T-helper 1 cell (primary cell): Measurements from ENCODE around the gene KLHL22.
"Not testable (repeated sequence)": the region's sequence is repeated elsewhere in the genome, so short reads cannot be mapped to it uniquely, and the experiment has no call there.

ENCODE experiments used
- DNase-seq, 5 donors: peaks; one replicate each; pipeline ENCODE4 v3.0.0-alpha.2; 2012 to 2020

Gene KLHL22

DNA sequence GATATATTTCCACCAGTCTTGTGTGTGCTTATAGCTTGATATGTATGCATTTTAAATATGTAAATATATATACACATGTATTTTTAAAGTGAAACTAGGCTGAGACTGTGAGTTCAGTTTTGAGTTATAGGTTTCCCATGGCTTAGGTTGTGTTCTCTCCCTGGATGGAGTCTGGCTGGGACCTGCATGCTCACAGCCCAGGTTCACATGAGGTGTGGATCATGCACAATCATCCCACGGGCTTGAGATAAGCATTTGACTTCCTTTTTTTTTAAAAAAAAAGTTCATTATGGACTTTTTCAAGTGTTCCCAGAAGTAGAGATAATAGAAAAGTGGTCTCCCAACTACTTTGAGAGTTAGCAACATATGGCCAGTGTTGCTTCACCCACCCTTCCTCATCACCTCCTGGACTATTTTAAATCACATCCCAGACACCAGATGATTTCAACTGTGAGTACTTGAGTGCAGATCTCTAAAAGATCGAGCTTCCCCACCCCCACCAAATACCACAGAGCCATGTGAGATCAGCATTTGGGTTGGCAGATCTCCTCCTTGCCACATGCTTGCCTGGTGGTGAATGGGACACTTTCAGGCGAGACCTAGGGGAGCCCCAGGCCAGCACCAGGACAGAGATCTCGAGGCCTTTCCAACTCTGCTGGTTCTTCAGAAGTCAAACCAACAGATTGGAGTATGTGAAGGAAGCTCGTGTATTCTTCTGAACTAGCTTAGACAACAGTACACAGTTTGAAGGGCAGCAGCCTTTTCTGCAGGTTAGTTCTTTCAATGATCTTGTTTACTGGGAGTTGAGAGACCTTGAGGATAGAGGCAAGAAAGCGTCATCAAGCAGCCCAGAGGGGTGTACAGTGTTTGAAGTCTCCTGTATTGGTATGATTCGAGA lies 27.7 kb upstream of the KLHL22 start:
- peak in 1 of 5 donors; percentile 18 for DNase-seq

DNA sequence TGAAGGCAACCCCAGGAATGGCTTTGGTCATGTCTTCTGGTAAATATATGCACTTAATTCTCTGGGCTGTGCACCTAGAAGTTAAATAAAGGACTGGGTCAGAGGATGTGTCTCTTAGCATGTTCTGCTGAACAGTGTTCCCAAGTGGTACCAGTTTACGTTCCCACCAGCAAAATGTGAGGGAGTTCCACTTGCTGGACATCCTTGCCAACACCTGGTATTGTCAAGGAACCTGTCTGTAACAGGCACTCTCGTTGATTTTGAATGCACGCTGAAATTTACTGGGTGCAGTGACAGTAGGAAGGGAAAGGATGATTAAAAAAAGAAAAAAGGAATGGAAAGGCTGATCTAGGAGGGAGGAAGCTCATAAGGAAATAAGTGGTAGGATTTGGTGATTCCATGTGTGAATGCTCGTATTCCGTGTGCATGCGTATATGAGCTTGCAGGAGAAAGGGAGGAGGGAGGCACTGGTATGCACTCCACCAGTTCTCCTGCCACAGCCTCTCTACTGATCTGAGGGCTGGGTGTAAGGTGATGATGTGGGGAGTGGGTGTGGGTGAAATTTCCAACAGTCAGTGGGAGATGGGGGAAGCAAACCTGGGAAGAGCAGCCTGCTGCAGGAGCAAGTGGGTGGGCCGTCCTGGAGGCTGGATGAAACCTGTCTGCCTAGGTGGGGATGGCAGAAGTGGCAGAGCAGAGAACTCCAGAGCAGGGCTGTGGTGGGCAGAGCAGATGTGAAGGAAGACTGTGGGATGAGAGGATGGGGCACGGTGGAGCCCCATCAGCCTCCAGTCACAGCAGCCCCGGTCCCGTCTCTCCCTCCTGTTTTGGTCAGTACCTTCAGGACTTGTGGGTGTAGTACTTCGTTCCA lies 26.8 kb upstream of the KLHL22 start:
- no peak for DNase-seq

DNA sequence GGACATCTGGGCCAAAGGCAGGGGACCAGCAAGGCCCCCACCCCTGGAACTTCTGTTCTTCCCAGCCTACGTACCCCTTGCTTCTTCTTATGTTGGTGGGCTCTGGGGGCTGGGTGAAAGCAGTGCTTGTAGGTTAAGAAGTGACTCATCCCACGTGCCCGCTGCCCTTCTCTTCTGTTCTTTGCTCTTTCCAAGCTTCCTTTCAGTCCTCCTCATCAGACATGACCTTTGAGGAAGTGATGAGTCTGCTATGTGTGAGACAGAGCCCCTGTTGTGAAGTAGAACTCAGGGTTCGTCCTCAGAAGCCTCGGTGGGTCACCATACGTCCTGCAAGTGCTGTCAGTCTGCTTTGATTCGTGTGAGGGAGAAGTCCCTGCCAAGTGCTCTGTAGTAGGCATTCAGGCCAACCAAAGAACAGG lies 24.5 kb upstream of the KLHL22 start:
- DNase-seq, result no peak

DNA sequence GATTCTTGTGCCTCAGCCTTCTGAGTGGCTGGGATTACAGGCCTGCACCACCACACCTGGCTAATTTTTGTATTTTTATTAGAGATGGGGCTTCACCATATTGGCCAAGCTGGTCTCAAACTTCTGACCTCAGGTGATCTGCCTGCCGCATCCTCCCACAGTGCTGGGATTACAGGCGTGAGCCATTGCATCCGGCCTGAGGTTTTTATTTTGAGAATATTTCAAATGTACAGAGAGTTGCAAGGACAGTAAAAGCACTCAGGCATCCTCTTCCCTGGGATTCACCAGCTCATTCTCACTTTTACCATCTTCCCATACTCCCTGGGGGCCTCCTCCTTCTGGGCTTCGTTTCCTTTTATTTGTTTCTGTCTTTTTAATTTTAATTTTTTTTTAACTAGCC lies 24.0 kb upstream of the KLHL22 start:
- DNase-seq, result no peak

DNA sequence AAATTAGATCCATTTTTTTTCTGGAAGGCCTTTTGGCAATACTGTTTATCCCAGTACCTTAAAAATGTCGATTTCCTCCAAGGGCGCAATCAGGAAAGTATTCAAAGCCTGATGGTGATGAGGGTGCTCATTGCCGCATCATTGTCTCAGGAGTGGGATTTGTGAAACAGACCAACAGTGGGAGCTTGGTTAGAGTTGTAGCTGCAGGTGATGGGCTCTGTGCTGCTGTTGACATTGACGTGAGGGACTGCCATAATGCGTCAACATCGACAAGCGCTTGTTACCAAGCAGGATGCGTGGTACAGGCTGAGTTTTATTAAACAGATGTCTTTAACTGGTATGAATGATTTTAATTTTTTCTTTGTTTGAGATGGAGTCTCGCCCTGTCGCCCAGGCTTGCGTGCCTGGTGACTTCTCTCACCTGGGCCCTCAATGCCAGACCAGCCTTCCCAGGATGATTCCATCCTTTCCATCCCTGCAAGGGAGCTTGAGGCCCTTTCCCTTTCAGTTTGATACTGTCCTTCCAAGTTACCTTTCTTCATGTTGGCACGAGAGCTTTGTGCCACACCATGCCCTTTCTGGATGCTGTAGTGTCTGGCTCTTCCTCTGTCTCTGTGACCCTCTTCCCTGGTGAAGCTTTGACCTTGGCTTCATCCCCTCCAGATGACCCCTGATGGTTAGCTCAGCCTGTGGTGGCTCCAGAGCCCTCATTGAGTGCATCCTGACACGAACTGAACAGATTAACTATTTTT lies 22.4 kb upstream of the KLHL22 start:
- no peak for DNase-seq

DNA sequence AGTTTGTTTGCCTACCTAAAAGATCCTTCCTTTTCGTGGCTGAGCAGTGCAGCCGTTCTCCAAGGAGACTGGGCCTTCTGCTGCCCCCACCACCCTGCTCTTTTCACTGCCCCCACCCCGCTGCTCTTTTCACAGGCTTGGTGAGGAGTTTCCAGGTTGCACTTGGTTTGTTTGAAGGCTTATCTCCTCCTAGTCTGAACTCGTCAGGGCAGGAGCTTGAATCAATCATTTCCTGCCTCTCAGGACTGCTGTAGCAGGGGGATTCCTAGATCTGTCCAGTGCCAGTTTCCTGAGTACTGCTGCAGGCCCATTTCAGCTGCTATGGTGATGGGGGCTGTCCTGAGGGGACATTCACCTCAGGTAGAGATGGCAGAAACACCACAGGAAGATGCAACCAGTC lies 21.8 kb upstream of the KLHL22 start:
- DNase-seq, result no peak

DNA sequence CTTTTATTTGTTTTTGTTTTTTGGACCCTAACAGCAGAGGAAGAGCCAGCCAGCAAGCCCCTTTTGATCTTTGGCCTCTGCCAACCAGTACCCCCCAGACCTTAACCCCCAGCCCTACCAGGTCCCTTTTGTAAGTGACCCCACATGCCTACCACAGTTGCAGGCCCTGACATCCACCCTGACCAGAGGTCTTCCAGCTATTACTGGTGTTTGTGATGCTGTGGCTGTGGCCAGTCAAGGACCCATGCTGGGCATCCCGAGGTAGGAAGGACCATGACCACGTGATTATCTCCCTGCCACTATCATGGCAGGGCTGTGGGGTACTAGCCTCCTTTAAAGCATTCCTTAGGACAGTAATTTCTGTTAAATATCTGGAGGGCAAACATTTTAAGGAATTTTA lies 20.8 kb upstream of the KLHL22 start:
- DNase-seq, result no peak

DNA sequence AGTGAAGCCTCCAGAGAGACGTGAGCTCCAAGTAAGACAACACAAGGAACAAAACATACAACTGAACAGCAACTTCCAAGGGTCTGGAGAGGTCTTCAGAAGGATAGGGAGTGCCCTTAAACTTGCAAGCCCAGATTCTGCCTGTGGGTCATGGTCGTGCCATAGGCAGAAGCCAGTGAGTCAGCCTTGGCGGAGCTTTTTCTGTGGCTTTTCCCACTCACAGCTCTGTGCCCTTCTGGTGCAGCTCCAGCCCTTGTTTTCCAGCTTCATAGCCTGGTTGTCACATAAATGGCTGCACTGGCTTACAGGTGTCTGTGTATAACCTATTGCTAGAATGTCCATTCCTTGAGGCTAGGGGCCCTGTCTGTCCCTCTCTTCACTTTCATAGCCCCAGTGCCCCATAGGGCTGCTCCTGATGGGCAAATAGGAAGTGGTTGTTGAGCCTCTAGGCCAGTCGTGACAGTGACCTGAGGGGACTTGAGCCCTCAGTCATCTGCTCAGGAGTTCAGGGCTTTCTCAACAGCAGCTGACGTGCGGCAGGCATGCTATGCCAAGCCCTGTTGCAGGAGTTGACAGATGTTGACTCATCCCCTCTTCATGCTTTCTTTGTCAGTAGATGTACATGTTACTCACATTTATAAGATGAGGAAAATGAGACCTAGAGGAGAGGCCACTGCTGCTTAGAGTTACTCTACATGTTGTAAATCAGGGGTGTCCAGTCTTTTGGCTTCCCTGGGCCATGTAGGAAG lies 19.2 kb upstream of the KLHL22 start:
- DNase-seq, result no peak

DNA sequence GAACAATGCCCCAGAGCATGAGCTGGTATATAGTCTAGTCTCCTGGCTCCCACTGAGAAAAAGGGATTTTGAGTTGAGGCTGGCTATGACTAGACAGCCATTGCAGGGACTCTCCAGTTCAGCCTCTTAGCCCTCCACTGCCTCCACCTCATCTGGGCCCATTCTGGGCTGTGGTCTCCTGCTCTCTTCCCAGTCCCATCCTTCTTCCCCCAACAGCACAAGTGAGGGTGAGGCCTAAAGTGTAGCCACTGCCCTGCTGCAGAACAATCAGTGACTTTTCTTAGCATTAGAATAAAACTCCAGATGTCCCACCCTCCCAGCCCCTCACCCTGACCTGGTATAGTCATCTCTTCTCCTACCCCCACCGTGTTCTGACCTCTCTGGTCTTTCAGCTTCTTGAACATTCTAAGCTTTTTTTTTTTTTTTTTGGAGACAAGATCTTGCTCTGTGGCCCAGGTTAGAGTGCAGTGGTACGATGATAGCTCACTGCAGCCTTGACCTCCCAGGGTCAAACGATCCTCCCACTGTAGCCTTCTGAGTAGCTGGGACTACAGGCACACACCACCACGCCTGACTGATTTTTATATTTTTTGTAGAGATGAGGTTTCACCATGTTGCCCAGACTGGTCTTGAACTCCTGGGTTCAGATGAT lies 16.1 kb upstream of the KLHL22 start:
- DNase-seq, result no peak

DNA sequence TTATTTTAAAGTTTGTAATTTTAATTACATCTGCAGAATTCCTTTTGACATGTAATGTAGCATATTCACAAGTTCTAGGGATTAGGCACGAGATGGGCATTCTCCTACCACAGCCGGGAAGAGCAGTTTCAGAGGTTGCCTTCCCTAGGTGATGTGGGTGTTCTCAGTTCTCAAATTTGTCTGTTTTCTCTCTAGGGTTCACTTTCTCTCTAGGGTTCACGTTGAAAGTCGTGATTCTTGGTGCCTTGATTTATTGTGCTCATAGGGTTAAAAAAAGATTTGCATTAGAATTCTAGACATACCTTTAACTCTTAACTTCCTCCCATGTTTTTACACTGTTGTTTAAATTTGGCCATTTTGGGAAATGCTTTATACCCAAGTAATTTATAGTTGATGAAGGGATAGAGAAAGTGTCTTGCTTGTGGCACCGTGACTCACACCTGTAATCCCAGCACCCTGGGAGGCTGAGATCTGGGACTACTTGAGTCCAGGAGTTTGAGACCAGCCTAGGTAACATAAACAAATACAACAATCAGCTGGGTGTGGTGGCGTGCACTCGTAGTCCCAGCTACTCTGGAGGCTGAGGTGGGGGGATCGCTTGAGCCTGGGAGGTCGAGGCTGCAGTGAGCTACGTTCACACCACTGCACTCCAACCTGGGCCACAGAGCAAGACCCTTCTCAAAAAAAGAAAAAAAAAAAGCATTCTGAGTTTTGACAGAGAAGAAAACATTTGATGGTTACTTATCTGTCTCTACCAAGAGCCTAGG lies 15.4 kb upstream of the KLHL22 start:
- no peak for DNase-seq

DNA sequence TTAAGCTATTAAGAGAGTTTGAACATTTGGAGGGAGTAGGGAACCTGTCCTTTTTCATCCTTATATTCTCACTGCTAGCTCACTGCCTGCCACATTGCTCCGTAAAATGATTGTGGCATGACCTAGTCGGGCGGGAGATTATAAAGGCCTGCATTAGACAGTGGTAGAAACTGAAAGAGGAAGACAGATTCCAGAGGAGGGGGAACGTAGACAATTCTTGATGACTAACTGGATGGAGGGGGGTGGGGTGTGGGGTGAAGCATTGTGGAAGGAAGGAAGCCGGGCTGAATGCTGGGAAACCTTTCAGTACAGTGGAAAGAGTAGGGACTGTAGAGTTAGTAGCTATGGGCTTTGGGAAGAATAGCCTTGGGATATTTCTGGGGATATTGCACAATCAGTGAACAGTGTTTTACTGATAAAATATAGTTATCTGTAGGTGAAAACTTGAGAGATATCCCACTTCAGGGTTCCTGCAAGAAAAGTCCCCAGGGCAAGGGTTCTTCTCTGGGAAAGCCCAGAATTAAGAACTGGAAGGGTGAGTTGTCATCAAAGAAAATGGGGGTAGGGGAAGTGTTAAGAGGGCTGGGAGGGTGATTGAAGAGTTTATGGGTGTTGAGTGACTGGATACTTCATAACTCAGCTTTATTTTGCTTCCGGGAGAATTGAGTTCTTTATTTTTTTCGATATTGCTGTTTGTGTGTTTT lies 13.9 kb upstream of the KLHL22 start:
- peak in 4 of 5 donors; percentile 27 to 64 (median 45) for DNase-seq

DNA sequence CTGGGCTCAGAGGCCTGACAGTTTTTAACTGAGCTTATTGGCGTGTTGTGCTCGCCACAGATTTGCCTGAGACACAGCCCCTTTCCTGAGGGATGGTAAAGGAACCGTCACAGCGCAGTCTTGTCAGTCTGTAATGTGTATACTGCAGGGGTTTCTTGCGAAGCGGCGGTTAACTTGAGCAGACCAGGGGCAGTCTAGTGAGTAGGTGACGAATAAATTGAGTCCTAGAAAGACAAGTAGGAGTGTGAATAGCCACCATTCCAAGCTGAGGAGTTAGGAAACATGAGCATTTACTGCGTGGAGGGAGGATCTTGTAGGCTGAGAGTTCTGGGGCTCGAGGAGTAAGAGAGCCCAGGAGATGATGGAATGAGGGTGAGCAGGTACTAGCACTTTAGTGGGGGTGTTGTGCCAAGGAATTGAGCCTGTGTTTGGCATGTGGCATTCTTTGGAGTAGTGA lies 13.2 kb upstream of the KLHL22 start:
- no peak for DNase-seq

DNA sequence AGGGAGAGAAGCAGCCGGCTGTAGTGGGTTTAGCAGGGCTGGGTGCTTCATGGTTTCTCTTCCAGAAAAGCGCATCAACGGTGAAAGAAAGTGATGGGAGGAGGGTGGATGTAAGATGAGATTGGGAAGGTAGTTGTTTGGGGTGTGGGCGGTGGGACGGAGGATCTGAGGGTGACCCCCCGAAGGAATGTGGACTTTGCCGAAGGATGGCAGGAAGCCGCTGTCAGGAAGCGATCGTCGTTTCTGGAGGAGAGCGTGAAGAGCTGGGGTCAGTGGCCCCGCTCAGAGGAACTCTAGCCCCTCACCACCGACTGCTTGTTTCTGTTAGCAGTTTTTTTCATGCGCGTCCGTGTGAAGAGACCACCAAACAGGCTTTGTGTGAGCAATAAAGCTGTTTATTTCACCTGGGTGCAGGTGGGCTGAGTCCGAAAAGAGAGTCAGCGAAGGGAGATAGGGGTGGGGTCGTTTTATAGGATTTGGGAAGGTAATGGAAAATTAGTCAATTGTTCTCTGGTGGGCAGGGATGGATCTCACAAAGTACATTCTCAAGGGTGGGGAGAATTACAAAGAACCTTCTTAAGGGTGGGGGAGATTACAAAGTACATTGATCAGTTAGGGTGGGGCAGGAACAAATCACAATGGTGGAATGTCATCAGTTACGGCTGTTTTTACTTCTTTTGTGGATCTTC lies 12.6 kb upstream of the KLHL22 start:
- not testable (repeated sequence) for DNase-seq

DNA sequence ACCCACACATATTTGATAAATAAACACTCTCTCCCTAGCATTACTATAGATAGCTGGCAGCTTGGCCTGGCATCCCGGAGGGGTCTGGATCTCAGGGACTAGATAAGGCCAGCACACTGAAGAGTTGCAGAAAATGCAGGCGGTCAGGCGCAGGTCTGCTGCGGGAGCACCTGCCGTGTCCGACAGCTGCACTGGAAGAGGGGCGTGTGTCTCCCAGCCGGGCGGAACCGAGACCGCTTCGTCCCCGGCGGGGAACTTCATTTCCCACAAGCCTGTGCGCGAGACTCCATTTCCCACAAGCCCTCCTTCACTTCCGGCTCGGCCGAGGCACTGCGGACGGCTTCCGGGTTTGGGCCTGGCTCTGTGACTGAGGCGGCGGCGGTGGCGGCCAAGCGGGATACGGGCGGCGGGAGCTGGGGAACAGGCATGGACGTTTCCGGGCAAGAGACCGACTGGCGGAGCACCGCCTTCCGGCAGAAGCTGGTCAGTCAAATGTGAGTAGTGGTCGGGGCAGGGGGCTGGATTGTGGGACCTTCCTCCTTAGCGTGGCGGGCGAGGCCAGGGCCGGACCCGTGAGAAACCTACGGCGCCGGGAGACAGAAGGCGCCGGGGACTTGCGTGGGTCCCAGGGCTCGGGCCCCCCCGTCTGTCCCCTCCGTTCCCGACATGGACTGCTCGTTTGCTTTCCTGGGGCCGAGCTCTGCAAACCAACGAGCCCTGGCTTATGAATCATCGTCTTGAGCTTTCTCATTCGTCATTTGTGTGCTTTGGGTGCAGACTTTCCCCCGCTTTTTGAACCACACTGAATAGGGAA lies 11.9 kb upstream of the KLHL22 start, which contains the start of gene MED15:
TSS of gene MED15 (plus strand) at position 358 of the 814 bp plus-strand sequence. CDS start at position 427, 69 bp downstream.
- peak; percentile 66 to 90 (median 81) for DNase-seq

DNA sequence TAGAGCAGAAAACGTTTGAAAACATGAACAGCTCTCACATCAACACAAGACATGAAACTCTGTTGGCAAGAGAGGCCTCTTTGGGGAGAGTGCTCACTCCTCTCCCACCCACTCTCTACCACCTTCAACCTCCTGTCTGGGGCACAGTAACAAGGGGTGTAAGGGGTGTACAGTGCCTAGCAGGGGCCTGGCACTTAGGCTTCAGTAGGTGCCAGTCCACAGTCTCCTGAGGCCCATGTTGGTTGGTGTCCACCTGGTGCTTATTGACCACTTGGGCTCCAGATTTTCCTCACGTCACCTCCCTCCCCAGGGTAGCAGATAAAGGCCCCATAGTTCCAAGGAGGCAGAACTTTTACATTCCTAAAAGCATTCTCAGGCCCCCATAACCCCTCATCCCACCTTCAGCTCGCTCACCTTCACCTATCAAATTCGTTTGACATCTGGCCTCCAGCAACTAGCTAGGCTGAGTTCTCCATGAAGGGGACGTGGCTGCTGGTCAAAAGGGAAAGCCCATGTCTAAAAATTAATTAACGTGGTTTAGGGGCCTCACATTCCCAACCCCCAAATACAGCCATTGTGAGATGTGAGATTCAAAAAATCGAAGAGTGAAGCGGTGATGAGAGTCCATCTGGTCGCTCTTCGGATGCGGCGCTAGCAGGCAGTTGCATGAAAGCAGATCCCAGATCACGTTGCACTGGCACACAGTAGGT lies 11.1 kb upstream of the KLHL22 start:
- no peak for DNase-seq

DNA sequence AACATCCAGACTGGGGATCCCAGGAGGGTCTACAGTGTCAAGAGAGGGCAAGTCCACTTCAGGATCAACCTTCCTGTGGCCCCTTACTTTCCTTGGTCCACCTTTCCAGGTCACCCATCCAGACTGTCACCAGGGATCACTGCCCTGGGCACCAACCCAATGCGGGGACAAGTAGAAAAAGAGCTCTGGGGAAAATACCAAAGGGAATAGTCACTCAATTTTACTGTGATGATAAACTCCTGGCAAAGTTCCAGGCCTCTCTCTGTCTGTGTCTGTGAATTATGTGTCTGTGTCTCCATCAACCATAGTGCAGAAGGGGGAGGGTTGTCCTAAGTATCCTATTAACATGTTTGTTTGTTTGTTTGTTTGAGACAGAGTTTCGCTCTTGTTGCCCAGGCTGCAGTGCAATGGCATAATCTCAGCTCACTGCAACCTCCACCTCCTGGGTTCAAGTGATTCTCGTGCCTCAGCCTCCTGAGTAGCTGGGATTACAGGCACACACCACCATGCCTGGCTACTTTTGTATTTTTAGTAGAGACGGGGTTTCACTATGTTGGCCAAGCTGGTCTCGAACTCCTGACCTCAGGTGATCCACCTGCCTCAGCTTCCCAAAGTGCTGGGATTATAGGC lies 8.8 kb upstream of the KLHL22 start:
- not testable (repeated sequence) for DNase-seq

DNA sequence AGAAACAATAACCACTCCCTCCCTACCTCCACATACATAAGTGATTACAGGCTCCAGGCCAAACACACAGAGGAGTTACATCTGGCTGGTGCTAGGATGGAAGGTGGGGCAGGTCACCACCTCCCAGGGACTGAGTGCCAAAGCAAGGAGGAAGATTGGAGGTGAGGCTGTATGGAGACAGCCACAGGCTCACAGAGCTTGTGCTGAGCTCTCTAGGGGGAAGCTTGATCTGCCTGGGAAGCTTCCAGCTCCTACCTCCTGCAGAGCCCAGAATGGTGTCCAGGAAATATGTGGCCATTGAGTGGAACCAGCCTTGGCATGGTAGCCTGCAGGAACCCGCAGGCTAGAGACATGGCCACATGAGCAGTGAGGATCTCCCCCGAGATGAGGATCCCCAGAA lies 8.2 kb upstream of the KLHL22 start:
- DNase-seq, result no peak
